ENCODE results near the gene PTEN.
A peak's percentile ranks its signal among the peaks of the same experiment; 100 is the strongest.

Gene PTEN

GRCh38 chr10:87925570-87925969 lies 62.1 kb downstream of the PTEN start:
- DNase-seq, result peak; percentile 23

- DNase-seq, result no peak
These were observed 63.7 kb downstream of the PTEN start for GRCh38 chr10:87927091-87927490.

GRCh38 chr10:87928996-87929395 lies 65.6 kb downstream of the PTEN start:
- DNase-seq, result no peak

- DNase-seq, result no peak
These were observed 66.7 kb downstream of the PTEN start for GRCh38 chr10:87930141-87930540.

- DNase-seq, result no peak
These were observed 67.8 kb downstream of the PTEN start for GRCh38 chr10:87930934-87931835.

- DNase-seq, result no peak
These were observed 68.4 kb downstream of the PTEN start for GRCh38 chr10:87931836-87932230.

- DNase-seq, result no peak
These were observed 72.1 kb downstream of the PTEN start for GRCh38 chr10:87935290-87936141.

- no peak for DNase-seq
These were observed 76.8 kb downstream of the PTEN start for GRCh38 chr10:87940210-87940609.

GRCh38 chr10:87942884-87943527 lies 79.6 kb downstream of the PTEN start:
- DNase-seq, result no peak

GRCh38 chr10:87945984-87946383 lies 82.6 kb downstream of the PTEN start:
- no peak for DNase-seq

GRCh38 chr10:87952612-87953011 lies 89.2 kb downstream of the PTEN start:
- DNase-seq, result no peak

GRCh38 chr10:87956055-87956454 lies 92.6 kb downstream of the PTEN start:
- DNase-seq, result no peak

- no peak for DNase-seq
These were observed 94.3 kb downstream of the PTEN start for GRCh38 chr10:87957702-87958101.

GRCh38 chr10:87960230-87960629 lies 96.8 kb downstream of the PTEN start:
- DNase-seq, result no peak

GRCh38 chr10:87961314-87961713 lies 97.9 kb downstream of the PTEN start:
- no peak for DNase-seq

GRCh38 chr10:87966459-87966858 lies 103.0 kb downstream of the PTEN start:
- DNase-seq, result no peak

- DNase-seq, result no peak
These were observed 110.2 kb downstream of the PTEN start for GRCh38 chr10:87973635-87974034.

- DNase-seq, result no peak
These were observed 110.7 kb downstream of the PTEN start for GRCh38 chr10:87974130-87974529.

GRCh38 chr10:87974769-87975168 lies 111.3 kb downstream of the PTEN start:
- DNase-seq, result no peak

GRCh38 chr10:87976101-87976743 lies 112.8 kb downstream of the PTEN start:
- DNase-seq, result no peak

- DNase-seq, result no peak
These were observed 114.7 kb downstream of the PTEN start for GRCh38 chr10:87978166-87978565.

- no peak for DNase-seq
These were observed 116.4 kb downstream of the PTEN start for GRCh38 chr10:87979847-87980246.

GRCh38 chr10:87983716-87984115 lies 120.3 kb downstream of the PTEN start:
- no peak for DNase-seq
